GM12874 (cell line): ENCODE data around the gene TBC1D8.

Source experiments
- TF ChIP-seq, protein P1 (sequence below): IDR thresholded peaks from 2 replicates; pipeline ENCODE4 v1.5.1; 2011; ENCODE audit warnings: low read depth, mild to moderate bottlenecking, control low read depth, low read length, moderate library complexity; ENCODE audit not compliant: insufficient read depth

Gene TBC1D8

DNA sequence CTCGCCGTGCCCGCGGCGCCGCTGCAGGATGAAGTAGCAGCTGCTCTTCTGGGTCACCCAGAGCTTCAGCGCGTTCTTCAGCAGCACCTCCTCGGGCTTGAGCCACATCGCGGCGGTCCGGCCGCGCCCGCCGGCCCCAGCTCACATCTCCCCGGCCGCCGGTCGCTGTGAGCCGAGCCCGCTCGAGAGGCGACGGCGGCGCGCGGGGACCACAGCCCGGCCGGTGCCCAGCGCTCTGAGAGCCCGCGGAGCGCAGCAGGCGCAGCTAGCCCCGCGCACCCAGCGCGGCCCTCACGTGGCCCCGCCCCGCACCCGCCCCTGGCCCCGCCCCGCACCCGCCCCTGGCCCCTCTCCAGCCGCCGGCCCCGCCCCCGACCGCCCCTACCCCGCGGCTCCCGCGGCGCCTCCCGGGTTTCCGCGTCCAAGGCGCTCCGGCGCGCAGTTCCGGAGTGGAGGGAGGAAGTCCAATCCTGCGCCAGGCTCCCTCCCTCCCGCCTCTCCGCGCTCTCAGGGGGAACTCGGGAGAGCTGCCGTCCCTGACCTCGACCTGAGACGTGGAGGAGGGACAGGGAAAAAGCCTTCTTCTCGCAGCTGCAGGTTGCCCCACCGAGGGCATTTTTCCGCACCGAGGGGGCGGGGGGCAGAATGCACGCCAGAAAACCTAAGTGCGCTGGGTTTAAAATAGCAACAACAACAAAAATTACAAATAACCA lies at the start of gene TBC1D8:
TBC1D8 (minus strand) TSS at position 237 of the 713 bp plus-strand sequence; CDS start at position 108, 129 bp downstream.
- TF ChIP-seq, protein P1, sequence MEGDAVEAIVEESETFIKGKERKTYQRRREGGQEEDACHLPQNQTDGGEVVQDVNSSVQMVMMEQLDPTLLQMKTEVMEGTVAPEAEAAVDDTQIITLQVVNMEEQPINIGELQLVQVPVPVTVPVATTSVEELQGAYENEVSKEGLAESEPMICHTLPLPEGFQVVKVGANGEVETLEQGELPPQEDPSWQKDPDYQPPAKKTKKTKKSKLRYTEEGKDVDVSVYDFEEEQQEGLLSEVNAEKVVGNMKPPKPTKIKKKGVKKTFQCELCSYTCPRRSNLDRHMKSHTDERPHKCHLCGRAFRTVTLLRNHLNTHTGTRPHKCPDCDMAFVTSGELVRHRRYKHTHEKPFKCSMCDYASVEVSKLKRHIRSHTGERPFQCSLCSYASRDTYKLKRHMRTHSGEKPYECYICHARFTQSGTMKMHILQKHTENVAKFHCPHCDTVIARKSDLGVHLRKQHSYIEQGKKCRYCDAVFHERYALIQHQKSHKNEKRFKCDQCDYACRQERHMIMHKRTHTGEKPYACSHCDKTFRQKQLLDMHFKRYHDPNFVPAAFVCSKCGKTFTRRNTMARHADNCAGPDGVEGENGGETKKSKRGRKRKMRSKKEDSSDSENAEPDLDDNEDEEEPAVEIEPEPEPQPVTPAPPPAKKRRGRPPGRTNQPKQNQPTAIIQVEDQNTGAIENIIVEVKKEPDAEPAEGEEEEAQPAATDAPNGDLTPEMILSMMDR: no peak

DNA sequence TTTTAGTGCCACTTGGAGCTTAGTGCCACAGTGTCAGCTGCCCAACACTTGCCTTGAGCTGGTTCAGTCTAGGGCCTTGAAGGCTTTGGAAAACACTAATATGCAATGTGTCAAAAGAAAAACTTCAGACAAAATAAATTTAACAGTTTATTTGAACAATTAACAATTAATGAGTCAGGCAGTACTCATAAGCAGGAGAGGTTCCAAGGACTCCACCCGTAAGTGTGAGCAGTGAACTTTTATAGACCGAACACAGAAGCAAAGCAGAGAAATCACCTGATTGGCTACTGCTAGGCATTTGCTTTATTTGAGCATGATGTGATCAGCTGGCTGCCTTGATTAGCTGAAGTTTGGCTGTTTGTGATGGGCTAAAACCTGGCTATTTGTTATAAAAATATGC lies 49.5 kb upstream of the TBC1D8 start:
- TF ChIP-seq, protein P1: no peak

DNA sequence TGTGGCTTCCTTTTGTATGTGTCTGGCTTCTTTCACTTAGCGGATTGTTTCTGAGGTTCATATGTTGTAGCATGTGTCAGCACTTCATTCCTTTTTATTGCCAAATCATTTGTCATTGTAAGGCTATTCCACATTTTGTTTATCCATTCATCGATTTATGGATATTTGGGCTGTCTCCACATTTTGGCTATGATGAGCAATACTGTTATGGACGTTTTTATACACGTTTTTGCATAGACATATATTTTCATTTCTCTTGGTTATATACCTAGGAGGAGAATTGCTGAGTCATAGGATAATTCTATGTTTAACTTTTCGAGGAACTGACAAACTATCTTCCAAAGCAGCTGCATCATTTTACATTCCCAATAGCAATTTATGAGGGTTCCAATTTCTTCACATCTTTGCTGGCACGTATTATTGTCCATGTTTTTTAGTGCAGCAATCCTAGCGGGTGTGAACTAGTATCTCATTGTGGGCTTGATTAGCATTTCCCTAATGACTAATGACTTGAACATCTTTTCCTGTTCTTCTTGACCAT lies 48.1 kb upstream of the TBC1D8 start:
- TF ChIP-seq, protein P1: no peak

DNA sequence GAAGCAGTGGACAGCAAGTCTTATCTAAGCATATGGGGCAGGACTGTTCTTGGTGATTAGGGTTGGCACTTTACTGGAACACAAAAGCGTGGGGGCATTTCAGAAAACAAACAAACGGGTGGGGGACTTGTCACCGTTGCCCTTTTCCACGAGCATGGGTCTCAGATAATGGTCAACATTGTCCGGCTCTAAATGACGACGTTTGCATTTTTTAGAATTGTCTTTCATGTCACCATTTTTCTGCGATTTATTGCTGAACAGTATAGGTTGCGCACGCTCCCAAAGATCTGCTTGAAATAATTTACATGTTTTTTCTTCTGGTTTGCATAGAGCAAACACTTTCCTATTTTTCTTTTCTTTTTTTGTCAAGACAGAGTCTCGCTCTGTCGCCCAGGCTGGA lies 46.6 kb upstream of the TBC1D8 start:
- TF ChIP-seq, protein P1: no peak

DNA sequence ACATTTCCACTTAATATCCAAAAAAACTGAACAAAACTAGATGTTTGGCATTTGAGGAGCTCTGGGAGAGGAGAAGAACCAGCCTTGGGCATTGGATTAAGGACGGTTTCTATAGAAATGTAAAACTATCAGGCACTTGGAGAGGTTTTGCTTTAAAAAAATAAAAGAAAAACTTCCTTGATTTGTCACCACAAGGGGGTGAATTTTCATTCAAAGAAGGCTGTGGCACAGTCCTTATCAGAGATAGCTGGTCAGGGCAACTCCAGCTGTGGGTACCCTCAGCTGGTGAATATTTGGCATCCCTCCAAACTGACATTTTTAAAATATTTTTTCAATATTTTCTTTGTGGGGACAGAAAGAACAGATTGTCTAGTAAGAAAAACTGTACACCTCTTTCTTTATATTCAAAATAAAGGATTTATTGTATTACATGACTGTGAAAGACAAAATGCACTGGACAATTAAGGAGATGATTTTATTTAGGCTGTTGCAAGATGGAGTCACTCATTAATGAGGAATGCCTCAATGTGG lies 46.1 kb upstream of the TBC1D8 start:
- TF ChIP-seq, protein P1: no peak

DNA sequence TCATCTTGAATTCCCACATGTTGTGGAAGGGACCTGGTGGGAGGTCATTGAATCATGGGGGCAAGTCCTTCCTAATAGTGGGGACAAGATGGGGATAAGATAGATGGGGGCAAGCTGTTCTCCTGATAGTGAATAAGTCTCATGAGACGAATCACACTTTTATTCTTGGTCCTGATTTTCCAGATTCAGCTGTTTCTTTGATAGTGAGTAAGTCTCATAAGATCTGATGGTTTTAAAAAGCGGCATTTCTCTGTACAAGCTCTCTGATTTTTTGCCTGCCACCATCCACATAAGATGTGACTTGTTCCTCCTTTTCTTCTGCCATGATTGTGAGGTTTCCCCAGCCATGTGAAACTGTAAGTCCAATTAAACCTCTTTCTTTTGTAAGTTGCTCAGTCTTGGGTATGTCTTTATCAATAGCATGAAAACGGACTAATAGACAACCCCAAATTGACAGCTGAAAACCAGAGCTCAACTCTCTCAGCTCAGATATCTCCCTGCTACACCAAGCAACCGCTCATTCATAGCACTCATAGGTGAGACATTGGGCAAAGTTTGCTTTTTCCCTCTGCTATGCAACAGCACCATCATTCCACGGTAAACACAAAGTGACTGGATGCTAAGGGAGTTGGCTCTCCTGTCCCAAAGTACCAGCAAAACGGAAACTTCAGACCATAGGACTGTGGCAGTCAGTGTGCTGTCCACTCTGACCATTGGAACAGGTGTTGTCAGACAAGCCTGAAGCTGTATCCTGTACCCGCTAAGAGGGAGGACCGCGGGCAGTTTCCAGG lies 44.9 kb upstream of the TBC1D8 start:
- TF ChIP-seq, protein P1: no peak

DNA sequence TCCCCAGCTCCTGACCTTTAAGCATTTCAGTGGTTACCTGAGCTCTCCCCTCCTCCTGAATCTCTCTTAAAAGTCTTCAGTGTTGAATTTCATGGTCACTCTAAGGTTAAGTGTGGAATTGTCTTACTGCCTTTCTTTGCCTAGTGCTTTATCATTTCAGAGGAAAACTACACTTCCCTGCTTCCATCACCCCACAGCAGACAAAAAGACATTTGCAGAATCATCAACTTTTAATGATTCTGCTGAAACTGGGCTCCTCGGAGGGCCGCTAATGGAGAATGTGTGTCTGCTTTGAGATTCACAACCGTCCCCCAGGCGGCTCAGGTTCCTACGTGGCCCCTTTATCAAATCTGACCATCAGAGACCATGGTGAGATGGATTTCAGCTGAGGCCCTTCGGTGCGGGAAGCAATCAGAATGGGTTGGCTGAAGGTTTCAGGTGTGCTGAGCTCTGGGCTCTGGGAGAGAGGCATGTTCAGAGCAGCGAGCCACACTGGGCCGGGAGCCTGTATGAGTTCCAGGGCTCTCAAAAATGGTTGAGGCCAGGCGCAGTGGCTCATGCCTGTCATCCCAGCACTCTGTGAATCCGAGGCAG lies 41.9 kb upstream of the TBC1D8 start:
- TF ChIP-seq, protein P1: no peak
